Measurements from ENCODE around the gene SMTN. TPM values are rescaled to one million over a fixed set of nuclear protein-coding genes. Genes with fewer than 3 reads are reported as not detected.

Gene SMTN
- total RNA-seq, 2 experiments from 2014 or later: 39.9 to 45.8 TPM

Other genes with a start within 250 kb of the SMTN start
- gene MORC2, start 112.5 kb upstream of the SMTN start, total RNA-seq: 10 to 100 TPM; 27.9 to 32.6 TPM
- gene TUG1, start 112.1 kb upstream of the SMTN start, total RNA-seq: 100 to 1,000 TPM in 1 of 2 experiments, 10 to 100 TPM in 1; 94.7 to 100 TPM
- 10 to 100 TPM; 17.3 to 24.6 TPM for gene SELENOM, start 26.2 kb downstream of the SMTN start, total RNA-seq
- gene INPP5J, start 41.6 kb downstream of the SMTN start, total RNA-seq: under 1 TPM; 0.31 to 0.39 TPM
- not detected for gene PLA2G3, start 59.2 kb downstream of the SMTN start, total RNA-seq
- gene RNF185, start 78.9 kb downstream of the SMTN start, total RNA-seq: 10 to 100 TPM; 21.8 to 22.4 TPM
- 10 to 100 TPM; 38.9 to 39.9 TPM for gene LIMK2, start 131.0 kb downstream of the SMTN start, total RNA-seq
- gene PIK3IP1, start 211.2 kb downstream of the SMTN start, total RNA-seq: 100 to 1,000 TPM; 110 to 125 TPM

Data from activated naive CD8-positive, alpha-beta T cell treated with anti-CD3 and anti-CD28 coated beads, Interleukin-2, amount 10 ng/mL, durations not matched to agents 7 days and 5 days (primary cell).